HG03439 (cell line): ENCODE data around the gene TNFRSF6B.
"Not testable (repeated sequence)": the region's sequence is repeated elsewhere in the genome, so short reads cannot be mapped to it uniquely, and the experiment has no call there.

Source experiments
- ATAC-seq: cut with Tn5 transposase; IDR thresholded peaks from one replicate; pipeline ENCODE4 v1.9.1; 2021; ENCODE audit warnings: mild to moderate bottlenecking, moderate library complexity; ENCODE audit not compliant: unreplicated experiment

Gene TNFRSF6B

GRCh38 chr20:63661959-63662812, 34.3 kb upstream of the TNFRSF6B start:
- ATAC-seq, result no peak

GRCh38 chr20:63662813-63663189, 33.7 kb upstream of the TNFRSF6B start:
- ATAC-seq, result no peak

- no peak for ATAC-seq
Observed at GRCh38 chr20:63663332-63664066, 33.0 kb upstream of the TNFRSF6B start.

DNA sequence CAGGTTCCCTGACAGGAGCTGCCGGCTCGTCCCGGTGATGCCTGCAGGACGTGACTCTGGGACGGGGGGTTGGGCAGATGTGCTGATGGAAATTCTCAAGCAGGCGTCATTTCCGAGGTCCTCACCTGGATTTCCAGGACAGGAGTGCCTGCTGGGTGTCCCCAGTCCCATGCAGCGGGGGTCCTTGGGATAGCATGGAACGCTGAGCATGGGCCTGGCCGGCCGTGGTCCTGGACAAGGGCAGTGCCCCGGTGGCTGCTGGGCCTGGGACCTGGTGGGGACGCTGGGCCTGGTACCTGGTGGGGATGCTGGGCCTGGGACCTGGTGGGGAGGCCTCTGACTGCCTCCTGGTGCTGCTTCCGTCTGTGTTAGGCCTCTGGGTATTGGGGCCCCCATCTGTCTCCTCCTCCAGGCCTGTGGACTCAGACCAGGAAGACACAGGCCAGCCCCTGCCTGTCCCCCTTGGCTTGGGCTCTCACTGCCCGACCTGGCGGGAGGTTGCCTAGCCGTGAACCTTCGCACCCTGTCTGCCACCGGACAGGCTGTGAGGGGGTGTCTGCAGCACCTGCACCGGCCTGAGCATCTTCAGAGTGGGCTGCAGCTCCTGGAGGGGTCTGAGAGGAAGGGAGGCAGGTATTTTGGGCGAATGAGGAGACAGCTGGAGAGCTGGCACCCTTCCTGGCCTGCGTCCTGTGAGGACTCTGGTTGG, 32.2 kb upstream of the TNFRSF6B start:
- ATAC-seq, result no peak

- no peak for ATAC-seq
Observed at GRCh38 chr20:63664861-63665594, 31.4 kb upstream of the TNFRSF6B start.

- ATAC-seq, result no peak
Observed at GRCh38 chr20:63665708-63666107, 30.7 kb upstream of the TNFRSF6B start.

DNA sequence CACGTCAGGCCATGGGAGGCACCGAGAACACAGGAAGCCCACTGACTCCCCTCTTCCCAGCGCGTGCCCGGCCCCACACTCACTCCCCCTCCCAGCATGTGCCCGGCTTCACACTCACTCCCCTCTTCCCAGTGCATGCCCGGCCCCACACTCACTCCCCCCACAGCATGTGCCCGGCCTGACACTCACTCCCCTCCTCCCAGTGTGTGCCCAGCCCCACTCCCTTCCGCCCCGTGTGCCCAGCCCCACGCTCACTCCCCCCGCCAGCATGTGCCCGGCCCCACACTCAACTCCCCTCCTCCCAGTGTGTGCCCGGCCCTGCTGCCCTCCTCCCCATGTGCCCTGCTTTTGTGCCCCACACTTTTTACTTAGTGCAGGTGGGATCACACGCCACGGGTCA, 28.6 kb upstream of the TNFRSF6B start:
- ATAC-seq, result no peak

DNA sequence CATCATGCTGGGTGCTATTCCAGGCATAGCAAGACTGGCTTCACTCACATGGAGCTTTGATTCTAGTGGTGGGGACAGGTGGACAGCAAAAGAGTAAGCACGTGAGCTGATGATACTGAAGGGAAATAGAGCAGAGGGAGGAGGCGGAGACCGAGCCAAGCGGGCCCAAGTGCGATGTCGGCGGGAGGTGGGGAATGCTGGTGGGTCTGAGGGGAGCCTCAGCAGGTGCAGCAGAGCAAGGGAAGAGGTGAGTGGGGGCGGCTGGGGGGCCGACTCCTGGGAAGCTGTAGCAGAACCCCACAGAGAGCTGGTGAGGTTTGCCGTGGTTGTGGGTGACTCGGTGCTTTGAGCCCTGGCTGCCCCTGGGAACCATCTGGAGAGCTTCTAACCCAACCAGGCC, 28.1 kb upstream of the TNFRSF6B start:
- no peak for ATAC-seq

DNA sequence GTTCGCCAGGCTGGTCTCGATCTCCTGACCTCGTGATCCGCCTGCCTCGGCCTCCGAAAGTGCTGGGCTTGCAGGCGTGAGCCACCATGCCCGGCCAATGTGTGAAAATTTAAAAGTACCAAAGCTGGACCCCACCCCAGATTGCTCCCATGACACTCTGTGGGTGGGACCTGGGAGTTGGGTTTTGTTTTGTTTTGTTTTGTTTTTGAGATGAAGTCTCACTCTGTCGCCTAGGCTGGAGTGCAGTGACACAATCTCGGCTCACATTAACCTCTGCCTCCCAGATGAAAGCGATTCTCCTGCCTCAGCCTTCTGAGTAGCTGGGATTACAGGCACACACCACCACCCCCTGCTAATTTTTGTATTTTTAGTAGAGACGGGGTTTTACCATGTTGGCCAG, 24.8 kb upstream of the TNFRSF6B start:
- not testable (repeated sequence) for ATAC-seq

DNA sequence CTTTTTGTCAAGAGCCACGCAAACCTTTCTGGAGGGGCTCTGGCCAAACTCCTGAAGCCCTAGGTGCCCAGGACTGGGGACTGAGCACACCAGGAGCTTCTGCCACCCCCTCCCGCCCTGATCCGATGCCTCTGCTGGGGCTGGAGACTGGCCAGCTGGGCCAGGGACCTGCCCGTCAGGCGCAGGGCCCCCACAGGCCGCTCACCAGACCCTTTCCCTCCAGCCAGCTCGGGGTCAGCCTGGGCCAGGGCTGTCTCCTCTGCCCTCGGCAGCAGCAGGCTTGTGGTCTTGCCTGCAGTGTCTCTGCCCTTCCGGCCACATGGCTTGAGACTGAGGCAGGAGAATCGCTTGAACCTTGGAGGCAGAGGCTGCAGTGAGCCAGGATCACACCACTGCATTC, 23.8 kb upstream of the TNFRSF6B start:
- ATAC-seq, result no peak

DNA sequence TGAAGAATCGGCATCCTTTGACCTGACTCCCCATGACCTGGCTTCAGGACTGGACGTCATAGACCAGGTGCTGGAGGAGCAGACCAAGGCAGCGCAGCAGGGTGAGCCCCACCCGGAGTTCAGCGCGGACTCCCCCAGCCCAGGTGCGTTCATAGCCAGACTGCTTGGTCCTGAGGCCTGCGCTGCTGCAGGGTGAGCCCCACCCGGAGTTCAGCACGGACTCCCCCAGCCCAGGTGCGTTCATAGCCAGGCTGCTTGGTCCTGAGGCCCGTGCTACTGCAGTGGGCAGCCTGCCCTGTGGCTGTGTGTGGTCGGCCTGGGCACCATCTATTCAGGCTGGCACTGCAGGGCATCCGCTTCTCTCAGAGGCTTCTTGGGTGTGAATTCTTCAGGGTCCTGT, 22.5 kb upstream of the TNFRSF6B start:
- no peak for ATAC-seq

GRCh38 chr20:63675681-63676368, 20.6 kb upstream of the TNFRSF6B start:
- ATAC-seq, result no peak

DNA sequence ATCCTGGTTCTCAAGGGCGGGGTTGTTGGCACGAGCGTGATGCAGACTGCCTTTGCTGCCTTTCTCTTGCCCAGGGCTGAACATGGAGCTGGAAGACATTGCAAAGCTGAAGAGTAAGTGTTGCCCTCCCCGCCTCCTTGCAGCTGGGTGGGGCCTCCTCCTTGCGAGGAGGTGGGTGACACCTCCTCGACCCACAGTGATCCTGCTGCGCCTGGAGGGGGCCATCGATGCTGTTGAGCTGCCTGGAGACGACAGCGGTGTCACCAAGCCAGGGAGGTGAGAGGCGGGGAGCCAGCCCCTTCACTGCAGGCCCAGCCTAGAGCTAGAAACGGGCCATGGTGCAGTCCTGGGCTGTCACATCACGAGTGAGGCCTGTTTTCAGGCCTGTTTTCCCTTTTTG, 18.4 kb upstream of the TNFRSF6B start:
- no peak for ATAC-seq

GRCh38 chr20:63678667-63679465, 17.6 kb upstream of the TNFRSF6B start:
- no peak for ATAC-seq

DNA sequence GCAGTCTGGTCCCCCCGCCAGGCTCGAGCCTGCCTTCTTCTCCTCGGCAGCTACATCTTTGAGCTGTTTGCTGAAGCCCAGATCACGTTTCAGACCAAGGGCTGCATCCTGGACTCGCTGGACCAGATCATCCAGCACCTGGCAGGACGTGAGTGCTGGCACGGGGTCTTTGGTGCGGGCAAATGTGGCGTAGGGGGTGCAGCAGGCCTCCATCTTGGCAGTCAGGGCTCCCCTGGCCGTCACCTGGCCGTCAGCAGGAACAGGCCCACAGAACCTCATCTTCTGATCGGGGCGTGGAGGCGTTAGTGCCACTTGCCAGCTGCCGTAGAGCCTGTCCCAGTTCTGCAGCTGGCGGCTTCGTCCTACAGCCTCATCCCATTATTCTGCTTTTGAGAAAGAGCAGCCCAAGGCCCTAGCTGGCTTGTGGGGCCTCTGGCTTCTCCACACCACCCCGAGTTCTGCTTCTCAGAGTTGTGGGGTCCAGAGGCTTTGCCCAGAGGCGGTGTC, 16.6 kb upstream of the TNFRSF6B start:
- no peak for ATAC-seq

DNA sequence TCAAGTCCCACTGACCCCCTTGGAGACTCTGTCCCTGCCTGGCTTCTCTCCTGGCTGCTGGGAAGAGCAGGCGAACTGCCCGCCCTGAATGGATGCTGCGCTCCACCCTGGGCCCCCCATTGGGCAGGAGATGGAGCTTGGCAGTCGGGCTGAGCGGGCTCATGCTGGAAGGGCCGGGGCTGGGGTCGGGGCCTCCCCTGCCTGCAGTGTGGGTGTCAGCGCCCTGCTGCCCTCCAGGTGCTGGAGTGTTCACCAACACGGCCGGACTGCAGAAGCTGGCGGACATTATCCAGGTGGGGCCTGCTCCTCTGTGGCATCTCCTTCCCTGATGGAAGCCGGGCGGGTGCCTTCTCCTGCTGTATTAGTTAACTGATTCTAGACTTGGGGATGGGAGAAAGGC, 16.0 kb upstream of the TNFRSF6B start:
- no peak for ATAC-seq

DNA sequence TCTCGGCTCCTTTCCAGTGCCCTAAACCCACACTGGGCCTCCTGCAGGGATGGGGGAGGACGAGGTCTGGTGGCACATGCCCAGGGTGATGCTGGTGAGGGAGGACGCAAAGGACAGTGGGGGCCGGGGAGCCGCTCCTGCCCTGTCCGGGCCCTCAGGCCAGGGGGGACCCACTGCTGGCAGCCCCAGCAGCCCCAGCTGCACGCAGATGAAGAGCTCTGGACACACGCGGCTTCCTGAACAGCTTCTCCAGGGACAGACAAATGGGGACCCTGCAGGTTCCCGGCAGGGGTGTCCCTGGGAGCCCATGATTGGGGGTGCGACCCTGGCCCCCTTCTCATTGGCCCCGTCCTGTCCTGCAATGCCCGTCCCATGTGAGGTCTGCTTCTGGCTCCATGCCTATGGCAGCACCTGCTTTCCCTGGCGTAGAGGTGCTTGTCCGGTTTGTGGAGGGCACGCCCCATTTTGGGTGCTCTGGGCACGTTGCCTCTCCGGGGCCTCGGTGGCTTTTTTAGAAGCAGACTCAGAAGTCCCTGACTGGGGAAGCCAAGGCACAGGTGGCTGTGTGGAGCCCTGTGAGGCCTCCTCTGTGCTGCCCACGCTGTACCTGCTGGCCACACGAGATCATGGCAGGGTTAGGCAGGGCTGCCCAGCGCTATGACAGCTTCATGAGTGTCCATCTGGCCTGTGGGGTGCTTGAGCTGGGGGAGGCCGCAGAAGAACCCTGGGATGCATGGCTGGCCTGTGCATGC, 15.4 kb upstream of the TNFRSF6B start:
- no peak for ATAC-seq

GRCh38 chr20:63681609-63682142, 14.8 kb upstream of the TNFRSF6B start:
- no peak for ATAC-seq
